Sciatic nerve (tissue), 2 donors: ENCODE data around the gene PARP16. TPM values are rescaled to one million over a fixed set of nuclear protein-coding genes. Genes with fewer than 3 reads are reported as not detected.
"Not testable (repeated sequence)": the region's sequence is repeated elsewhere in the genome, so short reads cannot be mapped to it uniquely, and the experiment has no call there.

ENCODE experiments used
- ATAC-seq: fragments of 200-7000 bp; cut with Tn5 transposase; one replicate; pipeline ENCODE4 v1.9.1; 2020; ENCODE audit warnings: mild to moderate bottlenecking, moderate library complexity
- DNase-seq: peaks from one replicate; pipeline ENCODE4 v3.0.0-alpha.2; 2020; ENCODE audit warnings: low spot score
- intact Hi-C: fragments of 100-400 bp; cut with DNase I; formaldehyde crosslinking; loops from one replicate; pipeline ENCODE4 v1.14.2; 2022
- total RNA-seq: library from RNA; stranded (reverse); fragmentation: NEBNext Ultra II Directional; extraction: Animal tissue kit (Norgen Biotek cat#: 25700); gene quantifications from one replicate; pipeline ENCODE4 v1.2.1, GENCODE V29; 2021
- donor health status: DM: no; HTN: no; CAD: no.
- donor health status: DM: no; HTN: no; CAD: no.

PARP16 gene
- total RNA-seq, 1 donor from 2014 or later, result 13.6 TPM

DNA sequence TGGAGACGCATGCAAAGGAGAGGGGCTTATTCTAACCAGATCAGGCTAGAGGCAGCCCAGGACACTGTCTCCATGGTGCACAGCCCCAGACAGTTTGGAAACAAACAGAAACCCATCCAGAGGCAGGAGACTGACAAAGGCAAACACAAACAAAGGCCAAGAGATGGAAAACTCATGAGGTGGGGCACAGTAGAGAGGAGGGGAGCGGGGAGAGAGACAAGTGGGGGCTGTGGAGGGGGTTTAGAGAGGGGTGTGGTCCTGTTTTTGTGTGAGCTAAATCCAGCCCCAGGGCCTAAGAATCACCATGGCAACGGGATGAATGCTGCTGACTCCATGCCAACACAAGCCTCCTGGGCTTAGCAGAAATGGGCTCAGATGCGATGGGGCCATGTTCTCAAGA is 32.3 kb downstream of the PARP16 start:
- intact Hi-C loops, result no loop called here
- no peak for DNase-seq
- ATAC-seq, result peak; percentile 20

DNA sequence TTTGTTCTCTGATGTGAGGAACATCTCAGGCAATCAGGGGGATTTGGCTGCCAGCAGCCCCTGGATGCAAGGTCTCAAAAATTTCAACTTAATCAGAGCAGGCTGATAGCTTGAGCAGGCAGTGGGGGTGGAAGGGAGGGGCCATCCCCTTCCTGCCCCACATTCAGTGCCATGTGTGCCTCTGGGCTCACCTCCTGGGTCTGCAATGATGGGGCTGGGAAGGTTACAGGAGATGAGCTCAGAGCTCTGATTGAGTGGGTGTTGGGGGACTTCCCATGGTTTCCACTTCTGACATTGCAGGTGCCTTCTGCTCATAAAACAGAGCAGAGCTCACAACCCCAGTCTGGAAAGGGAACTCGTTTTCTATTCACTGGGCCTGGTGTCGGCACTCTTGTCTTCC is 37.0 kb downstream of the PARP16 start:
- no peak for ATAC-seq
- no peak for DNase-seq
- intact Hi-C loops, result no loop called here

DNA sequence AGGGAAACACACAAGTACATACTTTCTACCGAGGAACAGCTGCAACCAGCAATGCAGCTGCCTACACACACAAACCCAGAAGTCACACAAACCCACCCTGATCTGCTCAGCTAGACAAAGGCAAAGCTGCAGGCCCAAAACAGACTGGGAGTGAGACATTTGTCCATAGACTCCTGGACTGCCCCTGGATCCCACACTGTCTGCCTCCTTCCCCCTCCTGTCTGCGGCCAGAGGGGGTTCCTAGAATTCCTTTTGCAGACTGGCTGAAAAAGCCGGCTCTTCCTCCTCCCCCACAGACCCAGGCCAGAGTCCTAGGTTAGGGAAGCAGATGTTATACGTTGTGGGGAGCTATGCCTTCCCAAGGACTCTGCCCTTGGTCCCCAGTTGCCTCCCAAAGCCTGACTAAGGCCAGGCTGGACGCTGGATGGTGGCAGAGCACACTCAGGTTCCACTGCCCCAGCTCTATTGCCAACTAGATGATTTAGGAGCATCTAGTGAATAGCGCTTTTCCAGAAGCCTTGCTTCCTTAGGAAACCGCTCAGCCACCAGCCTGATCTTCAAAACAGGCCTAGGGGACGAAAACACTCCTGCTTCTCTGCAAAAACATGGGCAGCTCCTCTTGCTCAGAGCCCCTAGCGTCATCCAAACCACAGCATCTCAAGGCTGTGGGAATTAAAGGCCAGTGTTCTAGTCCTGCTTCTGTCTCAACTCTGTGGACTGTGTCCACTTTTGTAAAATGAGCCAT is 38.0 kb downstream of the PARP16 start:
- DNase-seq (no peak), ATAC-seq (no peak)
- intact Hi-C loops, result no loop called here

DNA sequence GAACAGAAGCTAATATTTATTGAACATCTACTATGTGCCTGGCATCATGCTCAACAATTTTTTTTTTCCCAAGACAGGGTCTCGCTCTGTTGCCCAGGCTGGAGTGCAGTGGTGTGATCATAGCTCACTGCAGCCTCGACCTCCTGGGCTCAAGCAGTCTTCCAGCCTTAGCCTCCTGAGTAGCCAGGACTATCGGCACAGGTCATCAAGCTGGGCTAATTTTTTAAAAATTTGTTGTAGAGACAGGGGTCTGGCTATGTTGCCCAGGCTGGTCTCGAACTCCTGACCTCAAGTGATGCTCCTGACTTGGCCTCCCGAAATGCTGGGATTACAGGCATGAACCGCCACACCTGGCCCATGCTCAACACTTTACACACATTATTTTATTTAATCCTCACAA is 39.7 kb downstream of the PARP16 start:
- intact Hi-C loops, result no loop called here
- ATAC-seq (no peak), DNase-seq (no peak)

DNA sequence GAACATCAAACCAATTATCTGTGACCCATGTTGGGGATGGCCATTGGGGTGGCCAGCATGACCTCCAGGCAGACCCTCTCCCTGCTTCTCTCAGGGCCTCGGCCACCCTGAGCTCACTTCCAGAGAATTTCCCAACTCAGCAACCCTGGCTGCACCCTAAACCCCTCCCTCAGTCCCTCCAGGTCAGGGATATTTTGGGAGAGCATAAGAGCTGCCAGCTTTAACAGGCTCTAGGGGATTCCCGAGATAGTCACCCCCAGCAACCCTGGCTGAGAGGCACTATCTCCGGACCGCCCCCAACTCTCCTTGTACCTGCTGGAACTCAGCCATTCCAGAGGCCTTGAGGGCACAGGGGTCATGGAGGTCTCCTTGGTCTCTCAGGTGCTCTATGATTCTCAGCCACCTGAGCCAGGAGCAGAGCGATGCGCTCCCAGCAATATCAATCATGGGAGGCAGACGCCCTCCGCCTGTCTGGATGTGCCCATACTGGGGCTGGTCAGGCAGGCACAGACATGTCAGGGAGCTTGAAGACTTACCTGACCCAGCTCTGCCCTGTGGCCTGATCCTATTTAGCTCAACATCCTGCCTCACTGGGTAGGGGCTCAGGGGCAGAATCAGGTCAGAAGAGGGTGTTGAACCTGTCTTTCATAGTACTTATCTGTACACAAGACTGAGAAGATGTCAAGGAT is 40.5 kb downstream of the PARP16 start:
- peak; percentile 25 for ATAC-seq
- DNase-seq, result no peak

DNA sequence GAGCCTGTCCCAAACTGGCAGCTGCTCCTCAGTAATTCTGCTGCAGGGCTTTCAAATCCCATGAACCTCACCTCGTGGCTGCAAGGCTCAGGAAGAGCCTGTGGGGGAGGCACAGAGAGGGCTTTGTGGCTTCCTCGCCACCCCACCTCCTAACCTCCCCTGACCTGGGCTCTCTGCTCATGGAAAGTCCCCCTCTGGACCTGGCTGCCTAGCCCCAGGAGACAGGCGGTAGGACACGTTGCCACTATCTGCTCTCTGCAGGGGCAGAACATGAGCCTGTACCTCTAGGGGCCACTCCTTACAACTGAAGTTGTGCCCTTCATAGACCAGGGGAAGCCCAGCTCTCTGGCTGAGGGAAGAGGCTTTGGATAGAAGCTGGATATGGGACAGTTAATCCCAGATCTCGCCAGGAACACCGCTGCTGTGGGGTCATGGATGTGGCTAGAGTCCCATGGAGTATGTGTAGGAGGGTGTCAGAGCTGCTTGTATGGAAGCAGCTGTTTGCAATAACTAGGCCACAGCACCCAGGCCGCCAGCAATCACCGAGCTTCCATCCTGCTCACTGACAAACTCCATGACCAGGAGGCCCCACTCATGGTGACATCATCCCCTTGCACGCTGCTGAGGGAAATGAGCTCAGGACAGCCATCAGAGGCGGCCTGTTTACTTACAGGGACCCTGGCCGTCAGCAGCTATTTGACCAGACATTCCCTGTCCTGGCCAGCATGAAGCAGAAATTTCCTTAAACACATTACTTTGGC is 41.4 kb downstream of the PARP16 start:
- intact Hi-C loops, result no loop called here
- DNase-seq (no peak), ATAC-seq (peak; percentile 61)

More for the DNA sequence above, 40.5 kb downstream of the PARP16 start:
- intact Hi-C loops, result no loop called here

DNA sequence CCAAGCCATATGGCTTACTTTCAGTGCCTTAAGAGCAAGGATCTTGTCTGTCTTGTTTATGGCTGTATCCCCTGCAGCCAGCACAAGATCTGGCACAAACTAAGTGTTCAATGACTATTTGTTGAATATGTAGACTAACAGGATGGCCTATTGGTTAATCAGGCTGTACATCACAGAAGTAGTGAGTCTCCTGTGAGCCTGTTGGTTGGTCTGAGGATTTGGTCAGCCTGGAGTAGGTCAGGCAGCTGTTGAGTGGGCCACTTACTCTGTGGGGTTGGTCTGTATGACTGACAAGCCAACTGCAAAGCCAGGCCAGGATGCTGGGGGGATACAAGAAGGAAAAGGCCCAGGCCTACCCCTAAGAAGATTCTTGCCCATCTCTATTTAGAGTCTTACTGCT is 42.0 kb downstream of the PARP16 start:
- DNase-seq (no peak), ATAC-seq (no peak)
- intact Hi-C loops, result no loop called here

DNA sequence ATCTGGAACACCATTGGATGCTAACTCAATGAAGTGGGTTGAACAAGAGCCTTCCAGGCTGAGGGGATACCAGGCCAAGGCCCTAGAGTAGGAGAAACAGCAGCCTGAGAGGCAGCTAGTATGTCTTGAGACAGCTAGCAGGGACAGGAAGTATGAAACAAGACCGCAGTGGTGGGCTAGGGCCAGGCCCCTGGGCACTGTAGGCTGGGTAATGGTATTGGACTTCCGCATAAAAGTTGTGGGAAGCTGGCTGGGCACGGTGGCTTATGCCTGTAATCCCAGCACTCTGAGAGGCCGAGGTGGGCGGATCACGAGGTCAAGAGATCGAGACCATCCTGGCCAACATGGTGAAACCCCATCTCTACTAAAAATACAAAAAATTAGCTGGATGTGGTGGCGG is 50.2 kb downstream of the PARP16 start:
- intact Hi-C loops, DNase-seq, ATAC-seq: not testable (repeated sequence)

DNA sequence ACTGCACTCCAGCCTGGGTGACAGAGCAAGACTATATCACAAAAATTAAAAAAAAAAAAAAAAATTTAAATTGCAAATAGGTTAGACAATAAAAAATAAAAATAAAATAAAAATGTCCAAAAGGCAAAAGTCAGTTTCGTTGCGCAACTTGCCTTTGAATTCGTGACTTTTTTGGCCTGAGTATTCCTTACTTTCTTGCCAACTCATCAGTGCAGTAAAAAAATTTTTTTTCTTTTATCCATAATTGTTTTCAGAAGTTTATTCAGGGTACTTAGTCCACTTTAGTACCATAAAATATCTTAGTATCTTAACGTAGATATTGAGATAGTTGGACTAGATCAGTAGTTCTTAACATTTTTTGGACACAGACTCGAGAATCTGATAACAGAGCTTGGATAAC is 53.0 kb downstream of the PARP16 start:
- no peak for DNase-seq
- intact Hi-C loops, result no loop called here

DNA sequence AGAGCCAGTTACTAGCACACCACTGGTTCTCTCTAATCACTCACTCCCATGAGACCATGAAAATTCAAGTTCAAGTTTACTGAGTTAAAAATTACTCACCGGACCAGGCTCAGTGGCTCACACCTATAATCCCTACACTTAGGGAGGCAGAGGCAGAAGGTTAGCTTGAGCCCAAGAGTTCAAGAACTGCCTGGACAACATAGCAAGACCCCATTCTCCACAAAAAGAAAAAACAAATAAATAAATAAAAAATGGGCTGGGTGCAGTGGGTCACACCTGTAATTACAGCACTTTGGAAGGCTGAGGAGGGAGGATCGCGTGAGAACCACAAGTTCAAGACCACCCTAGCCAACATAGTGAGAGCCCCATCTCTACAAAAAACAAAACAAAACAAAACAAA is 54.2 kb downstream of the PARP16 start:
- DNase-seq, result no peak
- intact Hi-C loops, result no loop called here
- no peak for ATAC-seq

More for the DNA sequence above, 53.0 kb downstream of the PARP16 start:
- ATAC-seq, result no peak

DNA sequence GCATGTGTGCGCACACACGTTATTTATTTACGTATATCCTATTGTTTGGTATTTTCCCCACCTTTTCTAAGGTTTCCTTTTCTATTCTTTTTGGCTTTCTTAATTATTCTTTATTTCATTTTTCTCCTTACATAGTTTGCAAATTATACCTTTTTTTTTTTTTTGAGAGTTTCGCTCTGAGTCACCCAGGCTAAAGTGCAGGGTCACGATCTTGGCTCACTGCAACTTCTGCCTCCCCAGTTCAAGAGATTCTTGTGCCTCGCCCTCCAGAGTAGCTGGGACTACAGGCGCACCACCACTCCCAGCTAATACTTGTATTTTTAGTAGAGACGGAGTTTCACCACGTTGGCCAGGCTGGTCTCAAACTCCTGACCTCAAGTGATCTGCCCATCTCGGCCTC is 55.4 kb downstream of the PARP16 start:
- ATAC-seq (peak; percentile 53), DNase-seq (no peak)
- intact Hi-C loops, result no loop called here

DNA sequence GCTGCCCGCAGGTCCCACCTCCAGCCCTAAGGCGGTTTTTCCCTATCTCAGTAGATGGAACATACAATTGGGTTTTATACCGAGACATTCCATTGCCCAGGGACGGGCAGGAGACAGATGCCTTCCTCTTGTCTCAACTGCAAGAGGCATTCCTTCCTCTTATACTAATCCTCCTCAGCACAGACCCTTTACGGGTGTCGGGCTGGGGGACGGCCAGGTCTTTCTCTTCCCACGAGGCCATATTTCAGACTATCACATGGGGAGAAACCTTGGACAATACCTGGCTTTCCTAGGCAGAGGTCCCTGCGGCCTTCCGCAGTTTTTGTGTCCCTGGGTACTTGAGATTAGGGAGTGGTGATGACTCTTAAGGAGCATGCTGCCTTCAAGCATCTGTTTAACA is 59.8 kb downstream of the PARP16 start:
- DNase-seq, ATAC-seq, intact Hi-C loops: not testable (repeated sequence)

DNA sequence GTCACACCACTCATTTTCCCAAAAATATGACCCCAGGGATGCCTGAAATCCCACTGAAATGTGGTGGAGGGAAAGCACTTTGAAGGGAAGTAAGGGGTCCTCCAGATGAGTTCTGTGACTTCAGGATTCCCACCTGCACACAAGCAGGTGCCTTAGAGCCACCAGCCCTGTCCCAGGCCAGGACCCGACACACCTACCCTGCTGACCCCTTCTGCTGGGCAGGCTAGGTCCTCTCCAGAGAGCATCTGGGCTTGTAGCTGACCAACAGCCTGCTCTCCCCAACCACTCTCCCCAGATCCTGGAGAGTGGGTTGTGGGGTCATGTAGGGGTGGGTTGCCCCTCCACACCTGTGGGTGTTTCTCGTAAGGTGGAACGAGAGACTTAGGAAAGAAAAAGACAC is 60.5 kb downstream of the PARP16 start:
- intact Hi-C loops, result no loop called here
- DNase-seq (no peak), ATAC-seq (no peak)

DNA sequence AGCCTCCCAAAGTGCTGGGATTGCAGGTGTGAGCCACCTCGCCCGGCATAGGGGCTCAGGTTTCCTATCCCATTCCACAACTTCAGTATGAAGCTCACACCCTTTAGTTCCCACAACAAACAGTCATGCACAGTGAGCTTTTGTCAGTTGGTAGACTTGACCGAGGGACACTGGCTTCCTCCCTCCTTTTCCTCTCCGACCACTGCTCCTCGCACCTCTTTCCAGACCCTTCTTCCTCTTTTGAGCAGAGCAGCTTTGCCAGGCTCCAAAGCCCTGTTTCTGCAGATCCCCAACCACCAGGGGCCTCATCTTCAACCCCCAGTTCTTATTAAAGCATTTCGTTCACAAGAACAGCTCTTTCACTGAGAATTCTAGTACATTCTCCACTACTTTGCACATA is 62.7 kb downstream of the PARP16 start:
- DNase-seq (no peak), ATAC-seq (no peak)
- intact Hi-C loops, result no loop called here

DNA sequence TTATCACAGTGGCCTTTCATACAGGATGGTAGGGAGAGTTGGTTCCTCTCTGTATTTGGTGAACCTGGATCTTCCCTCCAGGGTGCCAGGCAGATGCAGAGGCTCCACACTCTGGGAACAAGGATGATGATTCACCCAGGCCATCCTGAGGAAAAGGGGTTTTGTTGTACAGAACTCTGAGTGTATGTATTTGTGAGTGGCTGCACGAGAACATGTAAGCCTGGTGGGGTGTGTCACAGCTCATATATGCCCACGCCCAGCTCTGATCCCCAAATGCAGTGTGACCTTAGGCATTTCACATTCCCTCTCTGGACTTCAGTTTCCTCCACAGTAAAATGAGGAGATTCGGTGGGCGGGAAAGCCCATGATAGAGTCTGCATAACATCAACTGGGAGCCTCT is 63.8 kb downstream of the PARP16 start:
- intact Hi-C loops, result no loop called here
- no peak for ATAC-seq
- DNase-seq, result no peak

DNA sequence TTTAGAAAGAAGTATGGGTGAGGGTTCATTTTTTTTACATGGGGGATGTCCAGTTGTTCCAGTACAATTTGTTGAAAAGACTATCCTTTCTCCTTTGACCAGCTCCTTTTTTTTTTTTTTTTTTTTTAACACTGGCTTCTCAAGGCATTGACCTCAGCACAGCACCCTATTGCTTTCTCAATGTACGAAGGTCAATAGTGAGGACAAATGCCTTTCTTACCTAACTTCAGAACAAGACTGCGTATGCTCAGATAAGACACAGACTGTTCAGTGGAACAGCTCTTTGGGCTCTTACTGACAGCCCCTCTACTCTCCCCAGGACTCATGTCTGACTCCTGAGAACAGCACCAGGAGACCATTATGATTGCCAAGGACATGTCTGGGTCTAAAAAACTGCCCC is 65.0 kb downstream of the PARP16 start:
- intact Hi-C loops, result no loop called here
- DNase-seq (no peak), ATAC-seq (no peak)

DNA sequence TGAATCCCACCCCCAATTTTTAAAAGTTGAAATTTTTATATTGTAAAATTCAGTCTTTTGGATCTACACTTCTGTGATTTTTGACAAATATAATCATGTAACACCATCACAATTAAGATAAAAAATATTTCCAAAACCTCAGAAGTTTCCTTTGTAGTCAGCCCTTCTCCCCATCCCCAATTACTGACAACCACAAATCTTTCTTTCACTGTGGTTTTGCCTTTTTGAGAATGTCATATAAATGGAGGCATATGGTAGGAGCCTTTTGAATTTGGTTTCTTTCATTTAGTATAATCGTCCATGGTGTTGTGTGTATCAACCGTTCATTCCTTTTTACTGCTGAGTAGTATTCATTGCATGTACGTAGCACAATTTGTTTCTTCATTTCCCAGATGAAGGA is 67.5 kb downstream of the PARP16 start:
- no peak for DNase-seq
- ATAC-seq, result no peak
- intact Hi-C loops, result no loop called here

DNA sequence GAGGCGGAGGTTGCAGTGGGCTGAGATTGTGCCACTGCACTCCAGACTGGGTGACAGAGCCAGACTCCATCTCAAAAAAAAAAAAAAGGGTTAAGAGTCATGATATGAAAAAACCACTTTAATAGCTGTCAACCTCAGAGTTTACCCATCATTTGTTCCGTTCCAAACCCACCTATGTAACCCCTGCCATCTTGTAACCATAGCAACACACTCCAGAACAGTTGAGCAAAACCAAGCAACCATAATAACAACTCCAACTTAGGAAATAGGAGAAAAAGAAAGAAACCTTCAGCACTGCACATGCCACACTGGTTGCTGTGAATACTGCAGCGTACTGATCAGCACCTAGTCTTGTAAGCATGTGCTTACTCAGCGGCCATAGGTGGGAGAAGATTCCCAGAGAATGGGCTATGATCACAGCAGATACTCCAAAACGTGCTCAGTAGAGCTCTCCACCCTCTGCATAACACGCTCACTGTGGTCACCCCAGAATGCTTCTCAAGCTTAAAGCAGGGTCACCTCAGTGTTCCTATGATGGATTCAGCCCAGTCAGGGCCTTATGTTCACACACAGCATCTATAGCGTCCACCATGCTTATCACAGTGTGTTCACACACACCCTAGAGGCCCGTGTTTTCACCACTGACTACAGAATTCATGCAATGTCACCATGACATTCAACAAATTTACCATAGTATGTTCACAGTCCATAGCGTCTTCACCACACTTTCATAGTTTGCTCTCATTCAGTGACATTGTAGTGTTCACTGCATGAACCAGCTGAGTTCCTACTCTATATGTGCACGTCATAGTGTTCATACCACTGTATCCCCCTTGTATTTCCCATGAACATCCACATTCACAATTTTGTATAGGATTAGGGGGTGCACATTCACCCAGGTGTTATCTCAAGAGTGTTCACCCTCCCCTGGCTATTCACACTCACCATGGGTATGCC is 68.9 kb downstream of the PARP16 start:
- DNase-seq (no peak), ATAC-seq (no peak)
- intact Hi-C loops, result no loop called here

DNA sequence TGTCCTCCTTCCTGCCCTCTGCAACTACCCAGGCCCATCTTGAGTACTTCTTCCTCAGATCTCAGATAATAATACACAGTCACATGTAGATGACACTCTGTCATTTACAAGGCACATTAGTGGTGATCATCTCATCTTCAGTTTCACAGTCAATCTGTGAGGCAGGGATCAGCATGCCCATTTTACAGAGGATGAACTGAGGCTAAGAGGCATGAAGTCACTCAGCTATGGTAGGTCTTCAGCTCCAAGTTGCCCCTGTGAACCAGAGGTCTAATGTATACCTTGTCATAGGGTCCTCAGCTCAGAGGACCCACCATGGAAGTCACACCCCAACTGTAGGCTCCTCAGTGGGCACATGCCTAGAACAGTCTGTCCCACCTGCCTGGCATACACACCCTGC is 71.2 kb downstream of the PARP16 start:
- ATAC-seq (no peak), DNase-seq (no peak)
- intact Hi-C loops, result no loop called here
